Endothelial cell of umbilical vein (primary cell): Measurements from ENCODE around the gene BNC2. TPM values are rescaled to one million over a fixed set of nuclear protein-coding genes. Genes with fewer than 3 reads are reported as not detected.

Source experiments
- BruUV-seq: library from RNA; stranded (reverse); fragments of 400-500 nt; replicated peaks from 2 replicates; lab custom pipeline; 2021; lab: Mats Ljungman, UMichigan
- CTCF ChIA-PET: fragments of 300-600, 350-600 bp; sonication (Branson Sonifier 250); formaldehyde crosslinking; loops from one replicate; lab custom pipeline; 2021; ENCODE audit warnings: antibody characterized with exemption, inconsistent platforms; lab: Charles Lee
- POLR2A ChIA-PET: fragments of 300-600, 350-600 bp; sonication (Branson Sonifier 250); formaldehyde crosslinking; loops from one replicate; lab custom pipeline; 2021; ENCODE audit warnings: antibody characterized with exemption, inconsistent platforms; lab: Charles Lee
- DNase-seq: peaks from one replicate; pipeline ENCODE4 v3.0.0-alpha.2; 2011; ENCODE audit warnings: low read depth, low spot score
- FAIRE-seq: peaks from 2 replicates; lab custom pipeline; 2011; peaks lifted over from hg19 to GRCh38; lab: Jason Lieb, UNC
- H2AFZ ChIP-seq: 2 replicates; pipeline ENCODE4 v1.6.0; 2012; ENCODE audit warnings: low read depth, low read length, control low read depth, inconsistent platforms
- H3K27ac ChIP-seq: 2 replicates; pipeline ENCODE4 v1.5.1; 2011; ENCODE audit warnings: low read depth, mild to moderate bottlenecking, control low read depth, low read length, moderate library complexity; ENCODE audit not compliant: insufficient read depth
- H3K27me3 ChIP-seq, 2 experiments: 2 replicates each; pipeline versions ENCODE4 v1.6.0 to v1.6.1; 2011; ENCODE audit warnings: low read length in 2 of 2, mixed read lengths in 1 of 2; ENCODE audit not compliant: control insufficient read depth in 2 of 2, insufficient read depth in 2 of 2
- H3K36me3 ChIP-seq, 2 experiments: 2 replicates in 1 of 2; 3 replicates in 1 of 2; pipeline ENCODE4 v1.5.1; 2011; ENCODE audit warnings: low read length in 2 of 2, mild to moderate bottlenecking in 1 of 2, moderate library complexity in 1 of 2; ENCODE audit not compliant: control insufficient read depth in 2 of 2, insufficient read depth in 2 of 2; ENCODE audit errors: extremely low read depth in 1 of 2
- H3K4me1 ChIP-seq: 3 replicates; pipeline ENCODE4 v1.5.1; 2011; ENCODE audit warnings: mild to moderate bottlenecking, low read length; ENCODE audit not compliant: control insufficient read depth, insufficient read depth; ENCODE audit errors: extremely low read depth
- H3K4me2 ChIP-seq: 2 replicates; pipeline ENCODE4 v1.6.1; 2011; ENCODE audit warnings: low read length, control low read depth, mixed read lengths; ENCODE audit not compliant: insufficient read depth
- H3K4me3 ChIP-seq, 3 experiments: fragments of 200-600 bp in 1 of 3; sonication (generic), shearing (Covaris generic) in 1 of 3; replicated peaks in 1 of 3; 2 replicates each; pipeline ENCODE4 v1.5.1; 2011 to 2016; ENCODE audit warnings: control low read depth in 3 of 3, low read length in 3 of 3, mild to moderate bottlenecking in 2 of 3, inconsistent platforms in 1 of 3, low read depth in 1 of 3, moderate library complexity in 1 of 3; ENCODE audit not compliant: insufficient read depth in 1 of 3
- H3K79me2 ChIP-seq: 2 replicates; pipeline ENCODE4 v1.6.0; 2012; ENCODE audit warnings: low read length, inconsistent platforms; ENCODE audit not compliant: control insufficient read depth, insufficient read depth
- H3K9ac ChIP-seq: replicated peaks from 2 replicates; pipeline ENCODE3; 2011; ENCODE audit warnings: low read length, control low read depth; ENCODE audit not compliant: insufficient read depth; ENCODE audit errors: extremely low read depth
- H3K9me1 ChIP-seq: replicated peaks from 3 replicates; pipeline ENCODE4 v1.6.0; 2011; ENCODE audit warnings: mild to moderate bottlenecking, low read length; ENCODE audit not compliant: control insufficient read depth, insufficient read depth; ENCODE audit errors: extremely low read depth
- H3K9me3 ChIP-seq: replicated peaks from 2 replicates; pipeline ENCODE4 v1.5.1; 2012; ENCODE audit warnings: low read length, inconsistent platforms; ENCODE audit not compliant: control insufficient read depth, insufficient read depth
- H4K20me1 ChIP-seq: replicated peaks from 2 replicates; pipeline ENCODE3; 2011; ENCODE audit warnings: mild to moderate bottlenecking, low read length; ENCODE audit not compliant: control insufficient read depth, insufficient read depth; ENCODE audit errors: extremely low read depth
- CTCF ChIP-seq, 2 donors: IDR thresholded peaks; 1 replicate in 1 of 2; 2 replicates in 1 of 2; pipeline ENCODE4 v1.5.1; 2011; ENCODE audit warnings: low read length in 2 of 2, mild to moderate bottlenecking in 2 of 2, moderate library complexity in 2 of 2, control low read depth in 1 of 2, inconsistent platforms in 1 of 2, low read depth in 1 of 2; ENCODE audit not compliant: insufficient read depth in 1 of 2; ENCODE audit errors: extremely low read depth in 1 of 2
- EZH2 ChIP-seq: IDR thresholded peaks from 2 replicates; pipeline ENCODE4 v1.6.1; 2012; ENCODE audit warnings: borderline replicate concordance, low read depth, mild to moderate bottlenecking, moderate library complexity, low read length, inconsistent platforms; ENCODE audit not compliant: severe bottlenecking
- FOS ChIP-seq: IDR thresholded peaks from 2 replicates; pipeline ENCODE4 v1.6.1; 2011; ENCODE audit warnings: mild to moderate bottlenecking, low read length, moderate library complexity, borderline replicate concordance; ENCODE audit not compliant: insufficient read depth
- GATA2 ChIP-seq: IDR thresholded peaks from 2 replicates; pipeline ENCODE4 v1.7.0; 2011; ENCODE audit warnings: low read depth, mild to moderate bottlenecking, moderate library complexity, mixed read lengths, low read length; ENCODE audit not compliant: insufficient read length, insufficient read depth
- JUN ChIP-seq: IDR thresholded peaks from 2 replicates; pipeline ENCODE4 v1.6.1; 2011; ENCODE audit warnings: borderline replicate concordance, low read depth; ENCODE audit not compliant: insufficient read length, insufficient read depth
- MAX ChIP-seq: IDR thresholded peaks from 2 replicates; pipeline ENCODE4 v1.6.1; 2011; ENCODE audit not compliant: insufficient read depth, insufficient read length
- MYC ChIP-seq: IDR thresholded peaks from one replicate; pipeline ENCODE4 v1.6.1; 2011; ENCODE audit warnings: mild to moderate bottlenecking, low read depth, low read length
- POLR2A ChIP-seq: IDR thresholded peaks from 2 replicates; pipeline ENCODE4 v1.6.1; 2012; ENCODE audit warnings: low read depth, mild to moderate bottlenecking, control low read depth, low read length
- POLR2AphosphoS5 ChIP-seq: IDR thresholded peaks from 2 replicates; pipeline ENCODE4 v1.6.1; 2012; ENCODE audit warnings: low read depth, mild to moderate bottlenecking, control low read depth, low read length, moderate library complexity; ENCODE audit not compliant: insufficient read depth
- dilution Hi-C: fragments of 300-500 bp; cut with MboI; formaldehyde crosslinking; loops from one replicate; pipeline ENCODE4 v1.15.0; 2019; ENCODE audit warnings: low sequenced_read_pairs; ENCODE audit not compliant: extremely low pct_ligation_motif_present
- intact Hi-C: fragments of 100-400 bp; cut with micrococcal nuclease; formaldehyde crosslinking; loops from one replicate; pipeline ENCODE4 v1.10.0; 2022
- polyA plus RNA-seq, 4 experiments: library from polyadenylated mRNA; depleted of rRNA in 3 of 4; stranded (reverse) in 3 of 4; unstranded in 1 of 4; fragments of >200 nt; gene quantifications; 2 replicates each; pipeline versions ENCODE4 v1.2.1 to v1.2.3, GENCODE V29; 2011 to 2012; ENCODE audit warnings: missing spikeins in 1 of 4
- total RNA-seq: library from RNA; stranded (reverse); gene quantifications from 2 replicates; pipeline ENCODE4 v1.2.3, GENCODE V29; 2021

BNC2 gene
- total and polyA plus RNA-seq, 2 donors (not counting 3 experiments of a cell fraction or from before 2014, with no cell fraction given), result 12.1 to 34.3 TPM

GRCh38 chr9:16915126-16915831, 44.8 kb upstream of the BNC2 start:
- no peak for FAIRE-seq

More at GRCh38 chr9:16915126-16915831, 44.8 kb upstream of the BNC2 start:
- no peaks in the 10 kb centered on the region for H3K9me1 ChIP-seq
- intact Hi-C loops, result no loop called here
- TF ChIP-seq POLR2AphosphoS5, result no peak
- TF ChIP-seq MYC, result no peak
- TF ChIP-seq JUN, result no peak
- no peak for TF ChIP-seq MAX
- no peak for TF ChIP-seq CTCF (IDR thresholded peaks at IDR 0.05; ENCODE audit: extremely low read depth in 1 of 2, insufficient read depth in 1 of 2, low read depth in 1 of 2, low read length in 2 of 2)
- TF ChIP-seq POLR2A, result no peak
- no peak for TF ChIP-seq FOS
- no peak for TF ChIP-seq GATA2
- no peak for TF ChIP-seq EZH2
- dilution Hi-C loops, result no loop called here
- no peak overlapping the region for H3K27ac ChIP-seq
- H3K79me2 ChIP-seq, result no peaks in the 10 kb centered on the region
- H3K36me3 ChIP-seq, result no peaks in the 10 kb centered on the region
- no peaks in the 10 kb centered on the region for H4K20me1 ChIP-seq
- H3K27me3 ChIP-seq, result no peaks in the 10 kb centered on the region
- BruUV-seq, result no TSS peak
- H3K4me2 ChIP-seq, result no peak overlapping the region
- ChIA-PET CTCF (no interaction called here), POLR2A (no interaction called here)
- H2AFZ ChIP-seq, result no peak overlapping the region
- no peak overlapping the region for H3K4me3 ChIP-seq
- H3K4me1 ChIP-seq, result no peaks in the 10 kb centered on the region
- H3K9me3 ChIP-seq, result no peaks in the 10 kb centered on the region
- DNase-seq, result no peak
- H3K9ac ChIP-seq, result no peak overlapping the region
